ENCODE measurements around the gene RNF148. TPM values are rescaled to one million over a fixed set of nuclear protein-coding genes. Genes with fewer than 3 reads are reported as not detected.

Gene RNF148
- total RNA-seq, 1 donor from 2014 or later = not detected

DNA sequence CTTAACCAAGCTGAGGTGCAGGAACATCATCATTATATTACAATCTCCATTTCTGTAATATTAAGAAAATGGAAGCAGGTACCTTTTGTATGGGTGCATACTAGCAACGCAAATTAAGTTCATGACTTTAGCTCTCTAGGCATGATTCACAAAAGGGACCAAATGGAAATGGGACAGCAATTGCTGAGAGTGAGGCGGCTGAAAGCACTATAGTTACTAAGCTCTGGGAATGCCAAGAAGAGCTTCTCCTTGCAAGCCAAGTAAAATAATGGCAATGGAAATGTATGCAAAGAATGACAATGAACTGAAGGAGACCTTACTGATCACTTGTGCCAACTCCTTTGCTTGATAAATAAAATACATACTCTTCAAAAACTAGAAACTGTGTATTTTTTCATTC lies 36.2 kb upstream of the RNF148 start:
- DNase-seq (ENCODE audit: low spot score in 2 of 2, unreplicated experiment in 2 of 2) = no peak
- H3K36me3 Mint-ChIP-seq = no peaks in the 10 kb centered on the region
- no peak overlapping the region for H3K27ac Mint-ChIP-seq
- H3K27me3 Mint-ChIP-seq (ENCODE audit: low read depth) = no peaks in the 10 kb centered on the region
- no peaks in the 10 kb centered on the region for H3K9me3 Mint-ChIP-seq
- H3K4me1 Mint-ChIP-seq = peaks cover 4% of the 10 kb centered on the region
- H3K4me3 Mint-ChIP-seq = no peak overlapping the region
- no peak for TF ChIP-seq CTCF (IDR thresholded peaks at IDR 0.05; ENCODE audit: unreplicated experiment)

- DNase-seq (ENCODE audit: low spot score in 2 of 2, unreplicated experiment in 2 of 2) = no peak
- Mint-ChIP-seq H3K27ac (no peak overlapping the region), H3K4me1 (peaks cover 4% of the 10 kb centered on the region), H3K9me3 (no peaks in the 10 kb centered on the region), H3K27me3 (ENCODE audit: low read depth) (no peaks in the 10 kb centered on the region), H3K36me3 (no peaks in the 10 kb centered on the region), H3K4me3 (no peak overlapping the region)
- no peak for TF ChIP-seq CTCF (IDR thresholded peaks at IDR 0.05; ENCODE audit: unreplicated experiment)
These were observed 33.5 kb upstream of the RNF148 start for GRCh38 chr7:122736183-122736582.

DNA sequence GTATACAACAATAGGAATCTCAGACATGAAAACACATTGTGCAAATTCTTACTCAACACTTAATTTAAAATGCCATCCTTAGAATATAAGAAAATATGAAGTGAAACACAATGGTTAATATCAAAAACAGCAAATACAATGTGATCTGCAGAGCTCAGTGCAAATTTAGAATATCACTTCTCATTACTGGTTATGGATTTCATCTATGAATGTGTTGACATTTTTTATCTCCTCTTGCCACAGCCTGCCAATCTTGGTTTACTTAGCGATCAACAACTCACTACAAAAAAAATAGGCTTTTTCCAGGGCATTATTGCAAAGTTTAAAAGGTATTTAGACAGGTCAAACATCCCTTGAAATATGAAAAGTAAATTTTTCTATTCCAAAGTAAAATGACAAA lies 25.0 kb upstream of the RNF148 start:
- Mint-ChIP-seq H3K9me3 (no peaks in the 10 kb centered on the region), H3K36me3 (no peaks in the 10 kb centered on the region), H3K4me1 (peaks cover 2% of the 10 kb centered on the region), H3K27ac (no peak overlapping the region), H3K27me3 (ENCODE audit: low read depth) (no peaks in the 10 kb centered on the region), H3K4me3 (no peak overlapping the region)
- DNase-seq (ENCODE audit: low spot score in 2 of 2, unreplicated experiment in 2 of 2) = no peak
- no peak for TF ChIP-seq CTCF (IDR thresholded peaks at IDR 0.05; ENCODE audit: unreplicated experiment)

GRCh38 chr7:122727354-122727753 lies 24.6 kb upstream of the RNF148 start:
- no peak overlapping the region for H3K27ac Mint-ChIP-seq
- no peaks in the 10 kb centered on the region for H3K9me3 Mint-ChIP-seq
- DNase-seq (ENCODE audit: low spot score in 2 of 2, unreplicated experiment in 2 of 2) = no peak
- no peaks in the 10 kb centered on the region for H3K36me3 Mint-ChIP-seq
- H3K4me3 Mint-ChIP-seq = no peak overlapping the region
- no peak for TF ChIP-seq CTCF (IDR thresholded peaks at IDR 0.05; ENCODE audit: unreplicated experiment)
- H3K27me3 Mint-ChIP-seq (ENCODE audit: low read depth) = no peaks in the 10 kb centered on the region
- peaks cover 2% of the 10 kb centered on the region for H3K4me1 Mint-ChIP-seq

DNA sequence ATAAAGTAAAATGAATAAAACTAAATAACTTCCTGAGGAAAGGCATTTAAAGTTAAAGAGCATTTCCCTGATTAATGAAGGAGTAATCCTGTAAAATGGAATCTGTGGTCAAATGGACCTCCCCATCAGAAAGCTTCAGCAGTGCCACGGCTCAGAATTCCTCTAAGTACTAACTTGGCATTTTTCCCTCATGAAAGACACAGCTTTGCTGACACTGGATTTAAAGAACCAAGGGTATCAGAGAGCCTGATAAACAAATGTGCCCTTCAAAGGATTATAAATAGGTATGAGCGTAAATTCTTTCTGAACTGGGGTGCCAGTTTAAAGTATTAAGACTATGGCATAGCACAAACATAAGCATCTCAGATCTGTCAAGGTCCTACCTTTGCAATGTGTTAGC lies 24.2 kb upstream of the RNF148 start:
- H3K4me3 Mint-ChIP-seq = no peak overlapping the region
- no peak overlapping the region for H3K27ac Mint-ChIP-seq
- no peak for DNase-seq (ENCODE audit: low spot score in 2 of 2, unreplicated experiment in 2 of 2)
- H3K36me3 Mint-ChIP-seq = no peaks in the 10 kb centered on the region
- H3K27me3 Mint-ChIP-seq (ENCODE audit: low read depth) = no peaks in the 10 kb centered on the region
- TF ChIP-seq CTCF (IDR thresholded peaks at IDR 0.05; ENCODE audit: unreplicated experiment) = no peak
- peaks cover 2% of the 10 kb centered on the region for H3K4me1 Mint-ChIP-seq
- no peaks in the 10 kb centered on the region for H3K9me3 Mint-ChIP-seq

DNA sequence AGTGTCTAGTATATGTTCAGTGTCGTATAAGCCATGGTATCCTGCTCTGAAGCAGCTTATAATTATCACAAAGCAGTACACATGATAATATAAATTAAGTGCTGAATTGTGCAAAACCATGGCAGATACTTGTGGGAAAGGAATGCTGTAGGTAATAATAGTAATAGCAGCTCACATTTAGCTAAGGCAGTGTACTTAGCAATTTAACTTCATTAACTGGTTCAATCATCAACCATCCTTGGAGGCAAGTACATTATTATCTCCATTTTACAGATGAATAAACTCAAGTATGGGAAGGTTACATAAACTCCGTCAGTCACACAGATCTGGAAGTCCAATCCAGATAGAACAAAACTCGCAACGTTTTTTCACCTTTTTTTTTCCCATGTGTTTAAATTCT lies 21.6 kb upstream of the RNF148 start:
- Mint-ChIP-seq H3K4me1 (no peaks in the 10 kb centered on the region), H3K27ac (no peak overlapping the region), H3K4me3 (no peak overlapping the region), H3K36me3 (no peaks in the 10 kb centered on the region), H3K27me3 (ENCODE audit: low read depth) (no peaks in the 10 kb centered on the region), H3K9me3 (peaks cover 8% of the 10 kb centered on the region)
- DNase-seq (ENCODE audit: low spot score in 2 of 2, unreplicated experiment in 2 of 2) = no peak
- no peak for TF ChIP-seq CTCF (IDR thresholded peaks at IDR 0.05; ENCODE audit: unreplicated experiment)

Measured in mesothelial cell of epicardium (in vitro differentiated cells).